Loucy (cell line): ENCODE results near the gene NEDD4L.

Experiments
- H2AFZ ChIP-seq: fragments of 200-600 bp; sonication (generic); 2 replicates; pipeline ENCODE4 v1.6.0; 2016; ENCODE audit warnings: antibody characterized with exemption, mild to moderate bottlenecking, low read length, moderate library complexity
- H3F3A ChIP-seq: fragments of 200-600 bp; 2 replicates; pipeline ENCODE4 v1.6.0; 2016; ENCODE audit warnings: antibody characterized with exemption, low read depth, mild to moderate bottlenecking
- H3K27me3 ChIP-seq: fragments of 200-600 bp; sonication (generic); 2 replicates; pipeline ENCODE4 v1.6.1; 2014; ENCODE audit warnings: low read length, mild to moderate bottlenecking; ENCODE audit not compliant: insufficient read depth, poor library complexity, severe bottlenecking
- H3K36me3 ChIP-seq: fragments of 200-600 bp; sonication (generic); 2 replicates; pipeline ENCODE4 v1.6.1; 2016; ENCODE audit warnings: low read length; ENCODE audit not compliant: insufficient read depth
- H3K4me1 ChIP-seq: fragments of 200-600 bp; sonication (generic); 2 replicates; pipeline ENCODE4 v1.5.1; 2014; ENCODE audit warnings: low read length, mild to moderate bottlenecking; ENCODE audit not compliant: insufficient read depth, poor library complexity, severe bottlenecking
- H3K4me2 ChIP-seq: fragments of 200-600 bp; sonication (generic); 2 replicates; pipeline ENCODE4 v1.6.0; 2014; ENCODE audit warnings: antibody characterized with exemption, low read length, low read depth, mild to moderate bottlenecking; ENCODE audit not compliant: poor library complexity, severe bottlenecking
- H3K4me3 ChIP-seq: fragments of 200-600 bp; sonication (generic); 2 replicates; pipeline ENCODE4 v1.5.1; 2014; ENCODE audit warnings: low read length, mild to moderate bottlenecking, mixed read lengths; ENCODE audit not compliant: poor library complexity, severe bottlenecking
- H3K79me2 ChIP-seq: fragments of 200-600 bp; sonication (generic); 2 replicates; pipeline ENCODE4 v1.6.1; 2014; ENCODE audit warnings: low read length; ENCODE audit not compliant: insufficient read depth
- H3K9ac ChIP-seq: fragments of 200-600 bp; sonication (generic); 2 replicates; pipeline ENCODE4 v1.6.0; 2014; ENCODE audit warnings: mild to moderate bottlenecking, low read depth, low read length, moderate library complexity; ENCODE audit not compliant: poor library complexity, severe bottlenecking
- H3K9me2 ChIP-seq: fragments of 200-600 bp; sonication (generic); replicated peaks from 2 replicates; pipeline ENCODE4 v1.6.1; 2016; ENCODE audit warnings: low read depth, low read length, mixed read lengths
- H3K9me3 ChIP-seq: fragments of 200-600 bp; sonication (generic); 2 replicates; pipeline ENCODE4 v1.6.1; 2014; ENCODE audit warnings: mild to moderate bottlenecking, antibody characterized with exemption, low read length, low read depth; ENCODE audit not compliant: insufficient read depth
- H4K20me1 ChIP-seq: fragments of 200-600 bp; sonication (generic); 2 replicates; pipeline ENCODE4 v1.6.0; 2014; ENCODE audit warnings: antibody characterized with exemption, low read length, mild to moderate bottlenecking; ENCODE audit not compliant: insufficient read depth, poor library complexity, severe bottlenecking
- CTCF ChIP-seq: fragments of 200-600 bp; sonication (generic); conservative IDR thresholded peaks from 2 replicates; pipeline ENCODE4 v1.5.1; 2014; ENCODE audit warnings: mild to moderate bottlenecking, antibody characterized with exemption, low read length
- EZH2phosphoT487 ChIP-seq: fragments of 200-600 bp; IDR thresholded peaks from 2 replicates; pipeline ENCODE4 v1.6.1; 2018; ENCODE audit warnings: antibody characterized with exemption, mild to moderate bottlenecking, moderate library complexity, borderline replicate concordance

NEDD4L gene

GRCh38 chr18:58044370-58045241, 580 bp downstream of the NEDD4L start:
- Histone ChIP-seq H3K9me2 (no peaks in the 10 kb centered on the region), H3K79me2 (peaks cover 45% of the 10 kb centered on the region)
- no peak for TF ChIP-seq CTCF
- no peak for TF ChIP-seq EZH2phosphoT487

GRCh38 chr18:58045242-58046092, 1.4 kb downstream of the NEDD4L start:
- Histone ChIP-seq H3K9me2 (no peaks in the 10 kb centered on the region), H2AFZ (peak overlapping the region; percentile 92), H3K4me1 (peaks cover 40% of the 10 kb centered on the region), H3K9me3 (no peaks in the 10 kb centered on the region), H3K4me2 (peak overlapping the region; percentile 95), H3K9ac (peak overlapping the region; percentile 79), H3K27me3 (no peaks in the 10 kb centered on the region), H3K36me3 (no peaks in the 10 kb centered on the region), H3K79me2 (peaks cover 46% of the 10 kb centered on the region), H3F3A (peaks cover 2% of the 10 kb centered on the region; the same call in 1 of the 2 replicates), H3K4me3 (peak overlapping the region; percentile 96), H4K20me1 (peaks cover 9% of the 10 kb centered on the region)
- no peak for TF ChIP-seq EZH2phosphoT487
- TF ChIP-seq CTCF = no peak

More at GRCh38 chr18:58044370-58045241, 580 bp downstream of the NEDD4L start:
- Histone ChIP-seq H3K27me3 (no peaks in the 10 kb centered on the region), H3K9me3 (no peaks in the 10 kb centered on the region), H3K36me3 (no peaks in the 10 kb centered on the region), H3F3A (peaks cover 2% of the 10 kb centered on the region; the same call in 1 of the 2 replicates), H2AFZ (peak overlapping the region; percentile 92), H3K9ac (peak overlapping the region; percentile 79), H3K4me3 (peak overlapping the region; percentile 96), H3K4me2 (peak overlapping the region; percentile 95), H4K20me1 (peaks cover 9% of the 10 kb centered on the region), H3K4me1 (peaks cover 40% of the 10 kb centered on the region)

GRCh38 chr18:58046093-58046793, 2.2 kb downstream of the NEDD4L start:
- peak overlapping the region; percentile 79 for H3K9ac ChIP-seq
- H2AFZ ChIP-seq = no peak overlapping the region
- peaks cover 53% of the 10 kb centered on the region for H3K79me2 ChIP-seq
- TF ChIP-seq CTCF (no peak), EZH2phosphoT487 (no peak)
- H3K27me3 ChIP-seq = no peaks in the 10 kb centered on the region
- H4K20me1 ChIP-seq = peaks cover 9% of the 10 kb centered on the region
- peak overlapping the region; percentile 95 for H3K4me2 ChIP-seq
- H3K4me3 ChIP-seq = peak overlapping the region; percentile 96
- H3K4me1 ChIP-seq = peaks cover 41% of the 10 kb centered on the region
- no peaks in the 10 kb centered on the region for H3K9me2 ChIP-seq
- H3K9me3 ChIP-seq = no peaks in the 10 kb centered on the region
- no peaks in the 10 kb centered on the region for H3K36me3 ChIP-seq
- peaks cover 2% of the 10 kb centered on the region; the same call in 1 of the 2 replicates for H3F3A ChIP-seq
